ENCODE data around the gene LRRN2. TPM values are rescaled to one million over a fixed set of nuclear protein-coding genes. Genes with fewer than 3 reads are reported as not detected.
A peak's percentile ranks its signal among the peaks of the same experiment; 100 is the strongest.

LRRN2 gene
- total RNA-seq, 4 donors from 2014 or later, result 4.0 to 19.6 (median 7.0) TPM

DNA sequence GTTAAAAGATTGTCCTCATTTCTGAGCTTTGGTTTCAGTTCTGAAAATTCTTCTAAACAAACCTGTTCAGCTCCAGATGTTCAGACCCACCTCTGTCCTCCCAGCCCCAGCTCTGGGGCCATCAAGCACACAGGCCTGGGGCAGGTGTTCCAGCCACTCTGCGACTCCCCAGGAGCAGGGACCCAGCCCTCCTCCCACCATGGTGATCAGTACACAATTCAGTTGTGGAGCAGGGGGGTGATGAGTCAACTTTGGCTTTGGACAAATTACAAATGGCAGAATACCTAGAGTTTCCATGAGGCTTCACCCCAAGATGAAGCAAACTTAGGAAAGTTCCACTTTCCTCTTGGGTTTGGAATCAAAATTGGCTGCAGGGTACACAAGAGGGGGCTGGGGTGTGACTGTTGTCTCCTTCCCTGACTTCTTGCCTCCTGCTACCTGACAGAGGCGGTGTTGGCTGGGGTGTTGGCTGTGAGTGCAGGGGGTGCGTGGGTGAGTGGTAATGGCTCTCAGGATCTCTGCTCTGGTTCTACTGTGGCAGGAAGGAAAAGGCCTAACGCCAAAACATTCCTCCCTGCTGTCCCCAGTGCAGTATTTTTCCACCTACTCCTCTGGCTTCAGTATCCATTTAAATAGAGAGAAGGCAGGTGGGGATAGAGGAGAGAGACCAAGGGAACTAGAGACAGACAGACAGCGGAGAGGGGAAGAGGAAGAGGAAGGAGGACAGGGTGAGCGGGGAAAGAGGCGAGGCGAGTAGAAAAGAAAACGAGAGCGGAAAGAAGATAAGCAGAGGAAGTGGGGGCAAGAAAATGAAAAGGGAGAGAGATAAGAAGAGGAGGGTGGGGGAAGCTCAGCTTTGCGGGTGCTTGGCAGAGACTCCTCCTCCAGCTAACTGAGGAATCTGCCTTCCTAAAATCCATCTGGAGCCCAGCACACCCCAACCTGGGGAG lies 20.6 kb upstream of the LRRN2 start:
- Histone ChIP-seq H3K27ac (no peak overlapping the region), H3K27me3 (no peaks in the 10 kb centered on the region), H3K4me1 (peaks cover 0 to 22% (median 11%) of the 10 kb centered on the region in 3 donors), H3K4me3 (no peak overlapping the region), H3K36me3 (no peaks in the 10 kb centered on the region), H3K9me3 (no peaks in the 10 kb centered on the region)
- TF ChIP-seq POLR2A (IDR thresholded peaks at IDR 0.05) (no peak), POLR2AphosphoS5 (IDR thresholded peaks at IDR 0.05) (no peak), EP300 (IDR thresholded peaks at IDR 0.05) (no peak)
- TF ChIP-seq, protein P1, sequence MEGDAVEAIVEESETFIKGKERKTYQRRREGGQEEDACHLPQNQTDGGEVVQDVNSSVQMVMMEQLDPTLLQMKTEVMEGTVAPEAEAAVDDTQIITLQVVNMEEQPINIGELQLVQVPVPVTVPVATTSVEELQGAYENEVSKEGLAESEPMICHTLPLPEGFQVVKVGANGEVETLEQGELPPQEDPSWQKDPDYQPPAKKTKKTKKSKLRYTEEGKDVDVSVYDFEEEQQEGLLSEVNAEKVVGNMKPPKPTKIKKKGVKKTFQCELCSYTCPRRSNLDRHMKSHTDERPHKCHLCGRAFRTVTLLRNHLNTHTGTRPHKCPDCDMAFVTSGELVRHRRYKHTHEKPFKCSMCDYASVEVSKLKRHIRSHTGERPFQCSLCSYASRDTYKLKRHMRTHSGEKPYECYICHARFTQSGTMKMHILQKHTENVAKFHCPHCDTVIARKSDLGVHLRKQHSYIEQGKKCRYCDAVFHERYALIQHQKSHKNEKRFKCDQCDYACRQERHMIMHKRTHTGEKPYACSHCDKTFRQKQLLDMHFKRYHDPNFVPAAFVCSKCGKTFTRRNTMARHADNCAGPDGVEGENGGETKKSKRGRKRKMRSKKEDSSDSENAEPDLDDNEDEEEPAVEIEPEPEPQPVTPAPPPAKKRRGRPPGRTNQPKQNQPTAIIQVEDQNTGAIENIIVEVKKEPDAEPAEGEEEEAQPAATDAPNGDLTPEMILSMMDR (IDR thresholded peaks at IDR 0.05), result no peak
- ATAC-seq, result no peak
- 73% methylated on average over 10 of the region's 11 CpGs; no CpG with 5 or more reads in 1 of the 2 donors for WGBS, 2 donors (ENCODE audit: low coverage in 1 of 2)

DNA sequence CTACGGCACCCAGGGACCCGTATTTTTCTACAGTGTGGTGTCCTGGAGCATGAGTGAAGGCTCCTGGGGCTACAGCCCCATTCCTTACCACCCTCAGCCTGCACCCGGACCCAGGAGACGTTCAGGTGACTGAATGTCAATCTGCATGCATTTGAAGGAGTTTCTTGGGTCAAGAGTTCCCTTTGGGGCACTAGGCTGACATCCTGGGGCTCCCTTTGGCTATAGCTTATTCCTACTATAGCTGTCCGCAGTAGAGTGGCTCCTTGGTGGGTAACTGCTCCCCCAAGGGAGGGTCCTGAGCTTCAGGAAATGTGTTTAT lies 19.9 kb upstream of the LRRN2 start:
- no peak overlapping the region for H3K4me3 ChIP-seq
- no peaks in the 10 kb centered on the region for H3K36me3 ChIP-seq
- 70 to 93% methylated on average over 2 to 3 of the region's 5 CpGs for WGBS, 2 donors (ENCODE audit: low coverage in 1 of 2)
- peaks cover 0 to 22% (median 11%) of the 10 kb centered on the region in 3 donors for H3K4me1 ChIP-seq
- no peak for ATAC-seq
- no peaks in the 10 kb centered on the region for H3K9me3 ChIP-seq
- no peaks in the 10 kb centered on the region for H3K27me3 ChIP-seq
- H3K27ac ChIP-seq, result no peak overlapping the region
- TF ChIP-seq, protein P1 (IDR thresholded peaks at IDR 0.05), result no peak
- TF ChIP-seq EP300 (IDR thresholded peaks at IDR 0.05), result no peak
- TF ChIP-seq POLR2AphosphoS5 (IDR thresholded peaks at IDR 0.05), result no peak
- no peak for TF ChIP-seq POLR2A (IDR thresholded peaks at IDR 0.05)

DNA sequence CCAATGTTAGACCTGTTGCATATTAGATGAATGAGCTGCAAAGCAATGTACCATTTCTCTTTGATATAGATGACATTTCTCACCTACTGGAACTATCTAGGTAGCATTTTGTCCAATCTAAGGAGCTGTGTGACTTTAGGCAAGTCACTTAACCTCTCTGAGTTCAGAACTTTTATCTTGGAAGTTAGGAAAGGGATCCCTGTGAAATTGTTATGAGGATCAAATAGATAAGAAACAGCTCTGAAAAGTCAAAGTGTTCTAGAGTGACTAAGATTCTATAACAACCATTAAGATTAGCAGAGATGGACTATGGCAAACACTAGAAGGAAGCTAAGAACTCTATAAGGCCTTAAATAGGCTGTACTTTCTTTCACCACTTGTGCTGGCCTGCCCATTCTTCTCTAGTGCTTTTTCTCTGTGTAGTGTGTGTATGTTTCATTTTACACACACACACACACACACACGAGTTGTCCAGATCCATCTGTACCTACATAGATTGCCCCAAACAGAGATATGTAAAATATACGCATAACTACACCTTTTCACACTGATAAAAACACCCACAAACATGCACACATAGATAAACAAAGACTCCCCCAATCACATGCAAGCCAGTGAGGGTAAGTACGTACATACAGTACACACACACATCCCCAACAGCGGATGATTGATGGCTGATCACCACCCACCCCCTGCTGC lies 19.4 kb upstream of the LRRN2 start:
- no peak for TF ChIP-seq EP300 (IDR thresholded peaks at IDR 0.05)
- TF ChIP-seq, protein P1 (IDR thresholded peaks at IDR 0.05), result no peak
- TF ChIP-seq POLR2A (IDR thresholded peaks at IDR 0.05), result no peak
- TF ChIP-seq POLR2AphosphoS5 (IDR thresholded peaks at IDR 0.05), result no peak
- no peaks in the 10 kb centered on the region for H3K36me3 ChIP-seq
- no peaks in the 10 kb centered on the region for H3K9me3 ChIP-seq
- no peaks in the 10 kb centered on the region for H3K27me3 ChIP-seq
- ATAC-seq, result no peak
- peaks cover 0 to 22% (median 11%) of the 10 kb centered on the region in 3 donors for H3K4me1 ChIP-seq
- no peak overlapping the region for H3K4me3 ChIP-seq
- no peak overlapping the region for H3K27ac ChIP-seq
- 86 to 92% methylated on average over 3 to 4 of the region's 4 CpGs for WGBS, 2 donors (ENCODE audit: low coverage in 1 of 2)

DNA sequence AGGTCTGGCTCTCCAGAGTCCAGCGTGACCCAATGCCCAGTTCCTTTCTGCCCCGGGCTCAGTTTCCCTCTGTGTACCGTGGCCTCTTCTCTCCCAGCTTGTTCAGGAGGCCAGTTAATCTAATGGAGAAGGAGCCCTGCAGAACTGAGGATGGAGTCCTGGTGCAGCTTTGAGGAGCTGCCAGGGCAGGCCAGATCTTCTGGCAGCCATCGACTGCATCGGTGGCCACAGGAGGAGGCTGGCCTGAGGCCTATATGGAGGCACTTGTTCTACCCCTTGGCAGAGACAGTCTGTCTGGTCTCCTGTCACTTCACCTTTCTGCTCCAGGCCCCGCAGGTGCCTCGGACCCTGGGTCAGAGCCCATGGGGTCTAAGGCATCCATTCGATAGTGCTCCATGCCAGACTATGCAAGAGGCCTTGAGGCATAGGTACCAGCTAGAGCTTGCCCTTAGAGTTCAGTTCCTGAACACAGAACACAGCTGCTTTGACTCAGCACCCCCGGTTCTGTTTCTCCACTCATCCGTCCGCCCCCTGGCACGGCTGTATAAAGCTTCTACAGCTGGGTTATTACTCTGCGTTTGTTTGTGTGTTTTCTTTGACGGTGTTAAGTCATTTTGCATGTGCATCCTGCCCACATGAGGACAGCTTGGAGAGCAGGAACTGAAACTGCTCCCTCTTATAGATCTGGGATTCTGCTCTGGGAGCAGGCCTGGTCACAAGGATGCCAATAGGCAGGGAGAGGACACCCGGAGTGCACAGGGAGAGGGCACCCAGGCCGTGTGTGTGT lies 18.5 kb upstream of the LRRN2 start:
- H3K27me3 ChIP-seq, result no peaks in the 10 kb centered on the region
- H3K36me3 ChIP-seq, result no peaks in the 10 kb centered on the region
- no peaks in the 10 kb centered on the region for H3K9me3 ChIP-seq
- peak overlapping the region in 3 of 4 donors; percentile 31 to 53 (median 44) for H3K27ac ChIP-seq
- 42 to 60% methylated on average over 5 of the region's 16 CpGs for WGBS, 2 donors (ENCODE audit: low coverage in 1 of 2)
- no peak for ATAC-seq
- no peak for TF ChIP-seq POLR2AphosphoS5 (IDR thresholded peaks at IDR 0.05)
- no peak for TF ChIP-seq POLR2A (IDR thresholded peaks at IDR 0.05)
- TF ChIP-seq EP300 (IDR thresholded peaks at IDR 0.05), result no peak
- TF ChIP-seq, protein P1 (IDR thresholded peaks at IDR 0.05), result no peak
- no peak overlapping the region for H3K4me3 ChIP-seq
- peaks cover 0 to 22% (median 11%) of the 10 kb centered on the region in 3 donors for H3K4me1 ChIP-seq

Measured in gastroesophageal sphincter (tissue), 4 donors.